GM18909 (cell line): Measurements from ENCODE around the gene MUC5AC.
"Not testable (repeated sequence)": the region's sequence is repeated elsewhere in the genome, so short reads cannot be mapped to it uniquely, and the experiment has no call there.

ENCODE experiments used
- ATAC-seq: cut with Tn5 transposase; IDR thresholded peaks from one replicate; pipeline ENCODE4 v1.9.1; 2021; ENCODE audit warnings: mild to moderate bottlenecking; ENCODE audit not compliant: unreplicated experiment, poor library complexity

MUC5AC gene

GRCh38 chr11:1160231-1161101 is 2.7 kb downstream of the MUC5AC start:
- no peak for ATAC-seq

DNA sequence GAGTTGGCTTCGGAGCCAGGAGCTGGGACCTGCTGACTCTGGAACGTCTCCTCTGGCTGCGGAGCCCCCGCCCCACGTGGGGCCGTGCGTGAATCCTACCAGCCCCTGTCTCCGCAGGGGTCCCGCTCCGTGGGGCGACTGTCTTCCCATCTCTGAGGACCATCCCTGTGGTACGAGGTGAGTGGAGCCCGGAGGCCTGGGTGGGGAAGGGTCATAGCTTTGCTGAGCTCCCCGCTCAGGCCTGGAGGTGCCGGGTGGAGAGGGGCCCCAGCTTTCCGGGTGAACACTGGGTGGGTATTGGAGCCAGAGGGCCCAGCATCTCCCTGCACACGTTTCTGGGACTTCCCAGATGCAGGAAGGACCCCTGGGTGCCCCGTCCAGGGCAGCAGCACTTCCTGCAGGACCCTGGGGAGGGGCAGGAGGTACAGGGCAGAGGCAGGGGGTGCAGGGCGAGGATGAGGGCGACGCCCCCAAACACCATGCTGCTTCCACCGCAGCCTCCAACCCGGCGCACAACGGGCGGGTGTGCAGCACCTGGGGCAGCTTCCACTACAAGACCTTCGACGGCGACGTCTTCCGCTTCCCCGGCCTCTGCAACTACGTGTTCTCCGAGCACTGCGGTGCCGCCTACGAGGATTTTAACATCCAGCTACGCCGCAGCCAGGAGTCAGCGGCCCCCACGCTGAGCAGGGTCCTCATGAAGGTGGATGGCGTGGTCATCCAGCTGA is 3.8 kb downstream of the MUC5AC start:
- ATAC-seq: no peak

- no peak for ATAC-seq
Measured at GRCh38 chr11:1162138-1162475, 4.4 kb downstream of the MUC5AC start.

- no peak for ATAC-seq
Measured at GRCh38 chr11:1162491-1163311, 4.9 kb downstream of the MUC5AC start.

DNA sequence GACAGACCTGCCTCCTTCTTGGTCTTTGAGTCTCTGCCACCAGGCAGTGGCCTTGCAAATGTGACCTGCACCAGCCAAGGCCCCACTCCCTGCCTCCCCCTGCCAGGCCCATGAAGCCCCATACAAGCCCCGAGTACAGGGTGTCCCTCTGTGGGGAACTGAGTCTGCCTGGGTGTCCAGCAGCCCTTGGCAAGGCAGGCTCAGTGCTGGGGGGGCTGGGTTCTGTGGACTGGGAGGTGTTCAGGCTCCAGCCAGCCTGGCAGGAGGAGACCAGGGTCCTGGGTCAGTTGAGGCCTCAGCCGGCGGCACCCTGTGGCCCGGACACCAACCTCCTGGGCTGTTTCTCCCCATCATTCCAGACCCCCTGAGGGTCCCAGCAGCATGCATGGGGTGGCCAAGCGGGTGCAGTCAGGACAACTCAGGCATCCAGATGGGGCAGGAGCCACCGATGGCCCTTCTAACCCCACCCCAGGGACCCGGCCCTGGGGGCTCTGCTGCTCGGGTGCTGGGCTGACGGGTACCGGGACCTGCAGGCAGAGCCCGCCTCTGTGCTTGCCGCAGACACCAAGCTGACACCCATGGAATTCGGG is 5.7 kb downstream of the MUC5AC start:
- ATAC-seq: no peak

DNA sequence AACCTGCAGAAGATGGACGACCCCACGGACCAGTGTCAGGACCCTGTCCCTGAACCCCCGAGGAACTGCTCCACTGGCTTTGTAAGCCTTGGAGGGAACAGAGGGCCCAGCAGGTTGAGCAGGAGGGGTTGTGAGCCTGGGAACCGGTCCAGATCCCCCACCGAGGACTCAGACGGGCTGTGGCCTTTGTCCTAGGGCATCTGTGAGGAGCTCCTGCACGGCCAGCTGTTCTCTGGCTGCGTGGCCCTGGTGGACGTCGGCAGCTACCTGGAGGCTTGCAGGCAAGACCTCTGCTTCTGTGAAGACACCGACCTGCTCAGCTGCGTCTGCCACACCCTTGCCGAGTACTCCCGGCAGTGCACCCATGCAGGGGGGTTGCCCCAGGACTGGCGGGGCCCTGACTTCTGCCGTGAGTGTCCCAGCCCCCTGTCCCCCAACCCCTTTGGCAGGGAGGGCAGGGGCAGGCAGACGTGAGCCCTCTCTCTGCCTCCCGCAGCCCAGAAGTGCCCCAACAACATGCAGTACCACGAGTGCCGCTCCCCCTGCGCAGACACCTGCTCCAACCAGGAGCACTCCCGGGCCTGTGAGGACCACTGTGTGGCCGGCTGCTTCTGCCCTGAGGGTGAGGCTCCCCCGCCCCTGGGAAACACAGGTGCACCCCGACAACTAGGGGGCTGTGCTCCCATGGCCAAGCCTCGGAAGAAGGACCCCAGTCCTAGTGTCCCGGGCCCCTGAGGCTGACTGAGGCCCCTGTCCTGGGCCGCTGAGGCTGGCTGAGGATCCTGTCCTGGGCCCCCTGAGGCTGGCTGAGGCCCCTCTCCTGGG is 6.4 kb downstream of the MUC5AC start:
- ATAC-seq: no peak

GRCh38 chr11:1164779-1165255 is 7.1 kb downstream of the MUC5AC start:
- ATAC-seq: not testable (repeated sequence)

GRCh38 chr11:1165256-1166041 is 7.7 kb downstream of the MUC5AC start:
- no peak for ATAC-seq

- ATAC-seq: no peak
Measured at GRCh38 chr11:1167256-1167655, 9.5 kb downstream of the MUC5AC start.

- no peak for ATAC-seq
Measured at GRCh38 chr11:1167751-1168231, 10.0 kb downstream of the MUC5AC start.

DNA sequence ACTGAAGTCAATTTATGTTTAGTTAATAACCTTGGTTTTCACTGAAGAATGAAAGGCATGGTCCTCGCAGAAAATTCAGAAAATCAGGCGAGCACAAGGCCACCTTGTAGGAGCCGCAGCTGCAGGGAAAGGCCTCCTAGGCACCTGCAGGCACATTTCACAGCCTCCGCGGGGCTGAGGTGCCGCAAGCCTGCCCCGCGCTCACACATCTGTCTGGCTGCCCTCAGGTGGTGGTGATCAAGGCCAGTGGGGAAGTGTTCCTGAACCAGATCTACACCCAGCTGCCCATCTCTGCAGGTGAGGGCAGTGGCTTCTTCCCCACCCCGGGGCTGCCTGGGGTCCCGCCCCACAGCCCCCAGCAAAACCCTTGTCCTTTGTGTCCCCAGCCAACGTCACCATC is 10.5 kb downstream of the MUC5AC start:
- ATAC-seq: no peak

- ATAC-seq: no peak
Measured at GRCh38 chr11:1168721-1169161, 11.0 kb downstream of the MUC5AC start.

DNA sequence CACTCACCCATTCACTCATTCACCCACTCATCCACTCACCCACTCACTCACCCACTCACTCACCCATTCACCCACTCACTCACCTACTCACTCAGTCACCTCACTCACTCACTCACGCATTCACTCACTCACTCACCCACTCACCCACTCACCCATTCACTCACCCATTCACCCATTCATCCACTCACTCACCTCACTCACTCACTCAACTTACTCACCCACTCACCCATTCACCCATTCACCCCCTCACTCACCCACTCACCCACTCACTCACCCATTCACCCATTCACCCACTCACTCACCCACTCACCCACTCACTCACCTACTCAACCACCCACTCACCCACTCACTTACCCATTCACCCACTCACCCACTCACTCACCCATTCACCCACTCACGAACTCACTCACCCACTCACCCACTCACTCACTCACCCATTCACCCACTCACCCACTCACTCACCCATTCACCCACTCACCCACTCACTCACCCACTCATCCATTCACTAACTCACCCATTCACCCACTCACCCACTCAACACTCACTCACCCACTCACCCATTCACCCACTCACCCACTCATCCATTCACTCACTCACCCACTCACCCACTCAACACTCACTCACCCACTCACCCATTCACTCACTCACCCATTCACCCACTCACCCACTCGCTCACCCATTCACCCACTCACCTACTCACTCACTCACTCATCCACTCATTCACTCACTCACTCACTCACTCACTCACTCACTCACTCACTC is 13.7 kb downstream of the MUC5AC start:
- no peak for ATAC-seq

GRCh38 chr11:1171985-1172728 is 14.4 kb downstream of the MUC5AC start:
- ATAC-seq: no peak

GRCh38 chr11:1172729-1173117 is 15.0 kb downstream of the MUC5AC start:
- ATAC-seq: no peak

DNA sequence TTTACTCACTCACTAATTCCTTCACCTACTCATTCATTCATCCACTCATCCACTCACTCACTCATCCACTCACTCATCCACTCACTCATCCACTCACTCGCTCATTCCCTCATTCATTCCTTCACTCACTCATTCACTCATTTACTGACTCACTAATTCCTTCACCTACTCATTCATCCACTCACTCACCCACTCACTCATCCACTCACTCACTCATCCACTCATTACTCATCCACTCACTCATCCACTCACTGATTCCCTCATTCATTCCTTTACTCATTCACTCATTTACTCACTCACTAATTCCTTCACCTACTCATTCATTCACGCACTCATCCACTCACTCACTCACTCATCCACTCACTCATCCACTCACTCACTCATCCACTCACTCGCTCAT is 15.6 kb downstream of the MUC5AC start:
- not testable (repeated sequence) for ATAC-seq
